Fibroblast of lung (primary cell): ENCODE results near the gene SCN8A. TPM values are rescaled to one million over a fixed set of nuclear protein-coding genes. Genes with fewer than 3 reads are reported as not detected.

ENCODE experiments used
- DNase-seq, 2 donors: peaks; one replicate each; pipeline versions ENCODE4 v3.0.0 to v3.0.0-alpha.2; 2010; ENCODE audit warnings: low read depth in 2 of 2
- H2AFZ ChIP-seq: 2 replicates; pipeline ENCODE4 v1.5.1; 2012; ENCODE audit warnings: low read length, control low read depth, inconsistent platforms
- H3K27ac ChIP-seq: 2 replicates; pipeline ENCODE4 v1.5.1; 2011; ENCODE audit warnings: low read length, control low read depth; ENCODE audit not compliant: insufficient read depth
- H3K27me3 ChIP-seq: 2 replicates; pipeline ENCODE4 v1.5.1; 2011; ENCODE audit warnings: mild to moderate bottlenecking, low read length; ENCODE audit not compliant: control insufficient read depth, insufficient read depth
- H3K36me3 ChIP-seq: 2 replicates; pipeline ENCODE4 v1.5.1; 2011; ENCODE audit warnings: low read length; ENCODE audit not compliant: control insufficient read depth, insufficient read depth
- H3K4me1 ChIP-seq: 2 replicates; pipeline ENCODE4 v1.5.1; 2011; ENCODE audit warnings: low read length; ENCODE audit not compliant: control insufficient read depth, insufficient read depth; ENCODE audit errors: extremely low read depth
- H3K4me2 ChIP-seq: 2 replicates; pipeline ENCODE4 v1.5.1; 2011; ENCODE audit warnings: low read length, control low read depth; ENCODE audit not compliant: insufficient read depth; ENCODE audit errors: extremely low read depth
- H3K4me3 ChIP-seq, 4 experiments: fragments of 200-600 bp in 1 of 4; sonication (generic) in 1 of 4; replicated peaks in 1 of 4; 2 replicates each; pipeline ENCODE4 v1.5.1; 2011 to 2016; ENCODE audit warnings: low read length in 4 of 4, low read depth in 3 of 4, mild to moderate bottlenecking in 3 of 4, control low read depth in 2 of 4, inconsistent platforms in 1 of 4, mixed read lengths in 1 of 4; ENCODE audit not compliant: insufficient read depth in 1 of 4; ENCODE audit errors: control extremely low read depth in 1 of 4
- H3K79me2 ChIP-seq: 2 replicates; pipeline ENCODE4 v1.5.1; 2012; ENCODE audit warnings: mild to moderate bottlenecking, low read length, inconsistent platforms; ENCODE audit not compliant: control insufficient read depth, insufficient read depth
- H3K9ac ChIP-seq: 2 replicates; pipeline ENCODE4 v1.5.1; 2011; ENCODE audit warnings: mild to moderate bottlenecking, low read length, control low read depth; ENCODE audit not compliant: insufficient read depth
- H3K9me3 ChIP-seq: 2 replicates; pipeline ENCODE4 v1.5.1; 2012; ENCODE audit warnings: low read depth, low read length; ENCODE audit not compliant: control insufficient read depth, insufficient read depth
- H4K20me1 ChIP-seq: 2 replicates; pipeline ENCODE4 v1.5.1; 2011; ENCODE audit warnings: low read length; ENCODE audit not compliant: control insufficient read depth, insufficient read depth; ENCODE audit errors: extremely low read depth
- CTCF ChIP-seq, 2 donors: IDR thresholded peaks in 1 of 2; conservative IDR thresholded peaks in 1 of 2; 1 replicate in 1 of 2; 2 replicates in 1 of 2; pipeline ENCODE4 v1.5.1; 2011 to 2012; ENCODE audit warnings: low read length in 2 of 2, control low read depth in 1 of 2, inconsistent platforms in 1 of 2, low read depth in 1 of 2, mild to moderate bottlenecking in 1 of 2
- EZH2 ChIP-seq: IDR thresholded peaks from 2 replicates; pipeline ENCODE4 v1.5.1; 2012; ENCODE audit warnings: low read length, control low read depth, mild to moderate bottlenecking; ENCODE audit errors: missing control alignments
- polyA plus RNA-seq, 2 donors: library from polyadenylated mRNA; depleted of rRNA in 1 of 2; stranded (reverse) in 1 of 2; unstranded in 1 of 2; fragments of >200 nt; gene quantifications; 2 replicates each; pipeline ENCODE4 v1.2.1, GENCODE V29; 2011 to 2012; ENCODE audit warnings: missing spikeins in 1 of 2
- total RNA-seq: library from RNA; depleted of rRNA; stranded (reverse); fragments of >200 nt; gene quantifications from 2 replicates; pipeline ENCODE4 v1.2.1, GENCODE V29; 2014

SCN8A gene
- total and polyA plus RNA-seq, 2 donors (not counting 1 experiment from before 2014, with no cell fraction given) = 12.8 to 27.2 TPM

GRCh38 chr12:51833448-51834227 lies 242.6 kb downstream of the SCN8A start:
- Histone ChIP-seq H3K27ac (no peak overlapping the region), H3K9me3 (no peaks in the 10 kb centered on the region), H2AFZ (no peak overlapping the region), H4K20me1 (no peaks in the 10 kb centered on the region), H3K4me1 (no peaks in the 10 kb centered on the region), H3K9ac (no peak overlapping the region), H3K36me3 (no peaks in the 10 kb centered on the region), H3K4me2 (no peak overlapping the region), H3K27me3 (peaks cover 31% of the 10 kb centered on the region), H3K79me2 (no peaks in the 10 kb centered on the region), H3K4me3 (no peak overlapping the region)
- no peak for TF ChIP-seq CTCF (conservative IDR thresholded peaks at IDR 0.05 in 1 of 2, IDR thresholded peaks at IDR 0.05 in 1 of 2; ENCODE audit: low read depth in 1 of 2, low read length in 2 of 2)
- no peak for TF ChIP-seq EZH2
- no peak for DNase-seq

- no peak overlapping the region for H3K27ac ChIP-seq
- no peak for DNase-seq
- no peak overlapping the region for H2AFZ ChIP-seq
- no peaks in the 10 kb centered on the region for H4K20me1 ChIP-seq
- H3K9me3 ChIP-seq = no peaks in the 10 kb centered on the region
- H3K9ac ChIP-seq = no peak overlapping the region
- no peak overlapping the region for H3K4me2 ChIP-seq
- H3K79me2 ChIP-seq = no peaks in the 10 kb centered on the region
- H3K36me3 ChIP-seq = no peaks in the 10 kb centered on the region
- H3K27me3 ChIP-seq = peaks cover 34% of the 10 kb centered on the region
- H3K4me3 ChIP-seq = no peak overlapping the region
- H3K4me1 ChIP-seq = no peaks in the 10 kb centered on the region
- no peak for TF ChIP-seq EZH2
- no peak for TF ChIP-seq CTCF (conservative IDR thresholded peaks at IDR 0.05 in 1 of 2, IDR thresholded peaks at IDR 0.05 in 1 of 2; ENCODE audit: low read depth in 1 of 2, low read length in 2 of 2)
These were observed 243.4 kb downstream of the SCN8A start for GRCh38 chr12:51834411-51834810.

- H3K27me3 ChIP-seq = peaks cover 47% of the 10 kb centered on the region
- H3K4me1 ChIP-seq = no peaks in the 10 kb centered on the region
- H3K27ac ChIP-seq = no peak overlapping the region
- H2AFZ ChIP-seq = no peak overlapping the region
- H3K4me3 ChIP-seq = no peak overlapping the region
- no peaks in the 10 kb centered on the region for H3K79me2 ChIP-seq
- TF ChIP-seq EZH2 (no peak), CTCF (conservative IDR thresholded peaks at IDR 0.05 in 1 of 2, IDR thresholded peaks at IDR 0.05 in 1 of 2; ENCODE audit: low read depth in 1 of 2, low read length in 2 of 2) (no peak)
- H3K9me3 ChIP-seq = no peaks in the 10 kb centered on the region
- no peak overlapping the region for H3K4me2 ChIP-seq
- no peaks in the 10 kb centered on the region for H3K36me3 ChIP-seq
- no peaks in the 10 kb centered on the region for H4K20me1 ChIP-seq
- no peak overlapping the region for H3K9ac ChIP-seq
- DNase-seq = no peak
These were observed 245.2 kb downstream of the SCN8A start for GRCh38 chr12:51836041-51836826.
